ENCODE data around the gene TNNI3. TPM values are rescaled to one million over a fixed set of nuclear protein-coding genes. Genes with fewer than 3 reads are reported as not detected.
A peak's percentile ranks its signal among the peaks of the same experiment; 100 is the strongest.
"Not testable (repeated sequence)": the region's sequence is repeated elsewhere in the genome, so short reads cannot be mapped to it uniquely, and the experiment has no call there.

Gene TNNI3
- total RNA-seq, 1 experiment from 2014 or later, result 13.7 TPM

GRCh38 chr19:55173714-55174409 is 16.3 kb upstream of the TNNI3 start:
- ChIA-PET POLR2A (ENCODE audit: unreplicated experiment) (interaction anchor here (0.5 to 0.6 kb wide), 2 partner anchors 108 to 308 kb away, joined by 5 to 21 read pairs; no protein-coding TSS in a partner anchor), CTCF (interaction anchor here (0.6 to 0.7 kb wide), 3 partner anchors 10 to 301 kb away, joined by 3 to 4 read pairs (median 3); no protein-coding TSS in a partner anchor)
- BruUV-seq (replicated peaks), result no TSS peak
- Histone ChIP-seq H3K4me2 (peak overlapping the region; percentile 94), H3F3A (ENCODE audit: insufficient read depth, low read depth) (peaks cover 25% of the 10 kb centered on the region), H3K4me3 (peak overlapping the region; percentile 88), H4K20me1 (ENCODE audit: insufficient read depth) (no peaks in the 10 kb centered on the region), H3K36me3 (ENCODE audit: low read depth) (no peaks in the 10 kb centered on the region), H3K4me1 (replicated peaks; ENCODE audit: insufficient read depth) (peaks cover 10% of the 10 kb centered on the region; the same call in 1 of the 2 replicates), H2AFZ (peak overlapping the region; percentile 93), H3K27me3 (ENCODE audit: insufficient read depth, low read depth) (no peaks in the 10 kb centered on the region), H3K79me2 (ENCODE audit: low read depth) (no peaks in the 10 kb centered on the region), H3K27ac (peak overlapping the region; percentile 23; the same call in 1 of the 2 replicates), H3K9me3 (ENCODE audit: insufficient read depth, low read depth) (no peaks in the 10 kb centered on the region), H3K9me2 (ENCODE audit: insufficient read depth) (no peaks in the 10 kb centered on the region)
- TF ChIP-seq EZH2 (IDR thresholded peaks at IDR 0.05; ENCODE audit: low read depth) (no peak), CTCF (conservative IDR thresholded peaks at IDR 0.05) (no peak; the same call in 1 of the 2 replicates)
- intact Hi-C loops (cut with micrococcal nuclease; ENCODE audit: unreplicated experiment), result no loop called here
- DNase-seq, result peak; percentile 60 to 96

- no peaks in the 10 kb centered on the region for H3K79me2 ChIP-seq (ENCODE audit: low read depth)
- no peaks in the 10 kb centered on the region for H3K9me3 ChIP-seq (ENCODE audit: insufficient read depth, low read depth)
- H4K20me1 ChIP-seq (ENCODE audit: insufficient read depth), result no peaks in the 10 kb centered on the region
- peak overlapping the region; percentile 93 for H2AFZ ChIP-seq
- POLR2A ChIA-PET (ENCODE audit: unreplicated experiment), result interaction anchor here (0.5 to 0.7 kb wide), 3 partner anchors 14 to 108 kb away, joined by 5 to 14 read pairs (median 13); no protein-coding TSS in a partner anchor
- H3K36me3 ChIP-seq (ENCODE audit: low read depth), result no peaks in the 10 kb centered on the region
- BruUV-seq (replicated peaks), result no TSS peak
- peaks cover 25% of the 10 kb centered on the region for H3F3A ChIP-seq (ENCODE audit: insufficient read depth, low read depth)
- H3K4me3 ChIP-seq, result peak overlapping the region; percentile 88
- intact Hi-C loops (cut with micrococcal nuclease; ENCODE audit: unreplicated experiment), result no loop called here
- peaks cover 10% of the 10 kb centered on the region; the same call in 1 of the 2 replicates for H3K4me1 ChIP-seq (replicated peaks; ENCODE audit: insufficient read depth)
- no peaks in the 10 kb centered on the region for H3K9me2 ChIP-seq (ENCODE audit: insufficient read depth)
- H3K4me2 ChIP-seq, result peak overlapping the region; percentile 94
- CTCF ChIA-PET, result interaction anchor here (0.6 to 0.7 kb wide), 4 partner anchors 26 to 301 kb away, joined by 3 to 15 read pairs (median 8); no protein-coding TSS in a partner anchor
- peak overlapping the region; percentile 23; the same call in 1 of the 2 replicates for H3K27ac ChIP-seq
- TF ChIP-seq EZH2 (IDR thresholded peaks at IDR 0.05; ENCODE audit: low read depth) (no peak), CTCF (conservative IDR thresholded peaks at IDR 0.05) (no peak)
- no peak for DNase-seq
- H3K27me3 ChIP-seq (ENCODE audit: insufficient read depth, low read depth), result no peaks in the 10 kb centered on the region
Measured at GRCh38 chr19:55173186-55173713, 15.7 kb upstream of the TNNI3 start.

- CTCF ChIA-PET, result interaction anchor here (0.7 kb wide), 2 partner anchors 82 to 280 kb away, joined by 12 to 15 read pairs; no protein-coding TSS in a partner anchor
- no peaks in the 10 kb centered on the region for H4K20me1 ChIP-seq (ENCODE audit: insufficient read depth)
- H3K4me2 ChIP-seq, result peak overlapping the region; percentile 94
- peaks cover 13% of the 10 kb centered on the region for H3K4me1 ChIP-seq (replicated peaks; ENCODE audit: insufficient read depth)
- no peak overlapping the region for H3K27ac ChIP-seq
- peak overlapping the region; percentile 93; the same call in 1 of the 2 replicates for H2AFZ ChIP-seq
- H3K27me3 ChIP-seq (ENCODE audit: insufficient read depth, low read depth), result no peaks in the 10 kb centered on the region
- no peaks in the 10 kb centered on the region for H3K9me2 ChIP-seq (ENCODE audit: insufficient read depth)
- no peak for DNase-seq
- TSS peak; percentile 53 for BruUV-seq (replicated peaks)
- POLR2A ChIA-PET (ENCODE audit: unreplicated experiment), result interaction anchor here (0.5 to 0.7 kb wide), 2 partner anchors 14 to 25 kb away, joined by 13 to 14 read pairs; no protein-coding TSS in a partner anchor
- peak overlapping the region; percentile 88; the same call in 1 of the 2 replicates for H3K4me3 ChIP-seq
- no peaks in the 10 kb centered on the region for H3K36me3 ChIP-seq (ENCODE audit: low read depth)
- no peaks in the 10 kb centered on the region for H3K79me2 ChIP-seq (ENCODE audit: low read depth)
- no peak for TF ChIP-seq EZH2 (IDR thresholded peaks at IDR 0.05; ENCODE audit: low read depth)
- no peak for TF ChIP-seq CTCF (conservative IDR thresholded peaks at IDR 0.05)
- H3K9me3 ChIP-seq (ENCODE audit: insufficient read depth, low read depth), result no peaks in the 10 kb centered on the region
- intact Hi-C loops (cut with micrococcal nuclease; ENCODE audit: unreplicated experiment), result no loop called here
- H3F3A ChIP-seq (ENCODE audit: insufficient read depth, low read depth), result peaks cover 27% of the 10 kb centered on the region
Measured at GRCh38 chr19:55172741-55173140, 15.2 kb upstream of the TNNI3 start.

- Histone ChIP-seq H3K4me2 (peak overlapping the region; percentile 94), H3K4me1 (replicated peaks; ENCODE audit: insufficient read depth) (peaks cover 17% of the 10 kb centered on the region), H3F3A (ENCODE audit: insufficient read depth, low read depth) (peaks cover 32% of the 10 kb centered on the region), H3K4me3 (peak overlapping the region; percentile 88; the same call in 1 of the 2 replicates)
- H3K9me3 ChIP-seq (ENCODE audit: insufficient read depth, low read depth); H3K36me3 ChIP-seq (ENCODE audit: low read depth); H3K9me2 ChIP-seq (ENCODE audit: insufficient read depth); intact Hi-C loops (cut with micrococcal nuclease; ENCODE audit: unreplicated experiment); CTCF ChIA-PET; H3K27me3 ChIP-seq (ENCODE audit: insufficient read depth, low read depth); DNase-seq; H3K27ac ChIP-seq; H4K20me1 ChIP-seq (ENCODE audit: insufficient read depth); H3K79me2 ChIP-seq (ENCODE audit: low read depth); BruUV-seq (replicated peaks); H2AFZ ChIP-seq; POLR2A ChIA-PET (ENCODE audit: unreplicated experiment): not testable (repeated sequence)
Measured at GRCh38 chr19:55172318-55172717, 14.8 kb upstream of the TNNI3 start.

Data from PC-9 (cell line).